GM19238 (cell line): ENCODE results near the gene ENTR1.

Experiments used
- DNase-seq: peaks from one replicate; pipeline ENCODE4 v3.0.0; 2011; ENCODE audit warnings: low spot score; ENCODE audit not compliant: insufficient read length

The ENTR1 gene

GRCh38 chr9:136377341-136378169 lies 32.9 kb downstream of the ENTR1 start:
- DNase-seq: no peak

- DNase-seq: no peak
Observed at GRCh38 chr9:136376457-136376856, 34.0 kb downstream of the ENTR1 start.

GRCh38 chr9:136375096-136375495 lies 35.3 kb downstream of the ENTR1 start:
- no peak for DNase-seq

GRCh38 chr9:136374183-136374575 lies 36.2 kb downstream of the ENTR1 start:
- DNase-seq: no peak

- DNase-seq: no peak
Observed at GRCh38 chr9:136373300-136374182, 36.9 kb downstream of the ENTR1 start, which contains the start of gene CARD9. TSS of gene CARD9 (minus strand) at chr9:136373669. CDS start at chr9:136372078, 1,591 bp downstream.

- no peak for DNase-seq
Observed at GRCh38 chr9:136372561-136373299, 37.7 kb downstream of the ENTR1 start.

- no peak for DNase-seq
Observed at GRCh38 chr9:136372006-136372405, 38.4 kb downstream of the ENTR1 start.

GRCh38 chr9:136371533-136371880 lies 38.9 kb downstream of the ENTR1 start:
- DNase-seq: no peak

GRCh38 chr9:136370687-136371532 lies 39.5 kb downstream of the ENTR1 start:
- DNase-seq: no peak

GRCh38 chr9:136370037-136370436 lies 40.4 kb downstream of the ENTR1 start:
- no peak for DNase-seq

- DNase-seq: no peak
Observed at GRCh38 chr9:136368190-136368589, 42.2 kb downstream of the ENTR1 start.

GRCh38 chr9:136367296-136368145 lies 42.9 kb downstream of the ENTR1 start:
- no peak for DNase-seq

GRCh38 chr9:136366826-136367225 lies 43.6 kb downstream of the ENTR1 start:
- DNase-seq: no peak

GRCh38 chr9:136365775-136366222 lies 44.6 kb downstream of the ENTR1 start:
- no peak for DNase-seq

GRCh38 chr9:136364942-136365774 lies 45.3 kb downstream of the ENTR1 start:
- DNase-seq: no peak

GRCh38 chr9:136363949-136364748 lies 46.3 kb downstream of the ENTR1 start:
- DNase-seq: no peak

- DNase-seq: peak; percentile 100
Observed at GRCh38 chr9:136363106-136363948, 47.1 kb downstream of the ENTR1 start, which contains the start of gene DNLZ. TSS of gene DNLZ (minus strand) at chr9:136363744. CDS start at chr9:136363714, 30 bp downstream.
